BJ (cell line): ENCODE data around the gene TNS3. TPM values are rescaled to one million over a fixed set of nuclear protein-coding genes. Genes with fewer than 3 reads are reported as not detected.

Experiments
- CTCF ChIA-PET: fragments of 350-600 bp; formaldehyde crosslinking; extraction: SDS; loops from one replicate; lab custom pipeline; 2021; ENCODE audit warnings: antibody characterized with exemption, inconsistent platforms; lab: Yijun Ruan, JAX
- POLR2A ChIA-PET: fragments of 300-600 bp; sonication (Branson Sonifier 250); formaldehyde crosslinking; extraction: SDS; loops from one replicate; lab custom pipeline; 2021; ENCODE audit warnings: antibody characterized with exemption; lab: Charles Lee
- DNase-seq: peaks from one replicate; pipeline ENCODE4 v3.0.0-alpha.2; 2011; ENCODE audit warnings: low read depth
- H3K27me3 ChIP-seq: 2 replicates; pipeline ENCODE4 v1.6.0; 2011; ENCODE audit warnings: low read length; ENCODE audit not compliant: control insufficient read depth, insufficient read depth
- H3K36me3 ChIP-seq: 2 replicates; pipeline ENCODE4 v1.5.1; 2011; ENCODE audit warnings: low read length; ENCODE audit not compliant: control insufficient read depth, insufficient read depth
- H3K4me3 ChIP-seq: 2 replicates; pipeline ENCODE4 v1.5.1; 2011; ENCODE audit warnings: low read depth, mild to moderate bottlenecking, control low read depth, low read length
- CTCF ChIP-seq: IDR thresholded peaks from 2 replicates; pipeline ENCODE4 v1.5.1; 2011; ENCODE audit warnings: low read depth, mild to moderate bottlenecking, control low read depth, inconsistent platforms, low read length, moderate library complexity; ENCODE audit not compliant: insufficient read depth
- polyA plus RNA-seq: library from polyadenylated mRNA; depleted of rRNA; stranded (reverse); fragments of >200 nt; gene quantifications from 2 replicates; pipeline ENCODE4 v1.2.3, GENCODE V29; 2011

TNS3 gene
- polyA plus RNA-seq, 1 experiment: 126 TPM

GRCh38 chr7:47516386-47516785 lies 65.5 kb downstream of the TNS3 start:
- no peak for DNase-seq
- POLR2A ChIA-PET: no interaction called here
- CTCF ChIA-PET: no interaction called here
- Histone ChIP-seq H3K4me3 (no peak overlapping the region), H3K27me3 (no peaks in the 10 kb centered on the region), H3K36me3 (peaks cover 30% of the 10 kb centered on the region)
- no peak for TF ChIP-seq CTCF

GRCh38 chr7:47515305-47515834 lies 66.5 kb downstream of the TNS3 start:
- no peak for DNase-seq
- ChIA-PET CTCF (no interaction called here), POLR2A (no interaction called here)
- Histone ChIP-seq H3K4me3 (no peak overlapping the region), H3K36me3 (peaks cover 25% of the 10 kb centered on the region), H3K27me3 (no peaks in the 10 kb centered on the region)
- TF ChIP-seq CTCF: no peak

GRCh38 chr7:47514818-47515217 lies 67.1 kb downstream of the TNS3 start:
- no peak for DNase-seq
- H3K4me3 ChIP-seq: no peak overlapping the region
- POLR2A ChIA-PET: no interaction called here
- CTCF ChIA-PET: no interaction called here
- no peak for TF ChIP-seq CTCF
- no peaks in the 10 kb centered on the region for H3K27me3 ChIP-seq
- H3K36me3 ChIP-seq: peaks cover 27% of the 10 kb centered on the region

GRCh38 chr7:47514367-47514766 lies 67.5 kb downstream of the TNS3 start:
- POLR2A ChIA-PET: interaction anchor here (0.6 kb wide), 1 partner anchor 21 kb away, joined by 7 read pairs; no protein-coding TSS in a partner anchor

GRCh38 chr7:47513741-47514241 lies 68.1 kb downstream of the TNS3 start:
- H3K36me3 ChIP-seq: peaks cover 30% of the 10 kb centered on the region
- DNase-seq: peak; percentile 84
- CTCF ChIA-PET: interaction anchor here (1.4 kb wide), 1 partner anchor 12 kb away, joined by 5 read pairs; no protein-coding TSS in a partner anchor

More at GRCh38 chr7:47514367-47514766, 67.5 kb downstream of the TNS3 start:
- Histone ChIP-seq H3K36me3 (peaks cover 29% of the 10 kb centered on the region), H3K27me3 (no peaks in the 10 kb centered on the region), H3K4me3 (no peak overlapping the region)
- CTCF ChIA-PET: no interaction called here
- no peak for TF ChIP-seq CTCF
- DNase-seq: no peak

More at GRCh38 chr7:47513741-47514241, 68.1 kb downstream of the TNS3 start:
- POLR2A ChIA-PET: interaction anchor here (0.6 kb wide), 1 partner anchor 20 kb away, joined by 7 read pairs; no protein-coding TSS in a partner anchor
- no peak overlapping the region for H3K4me3 ChIP-seq
- no peaks in the 10 kb centered on the region for H3K27me3 ChIP-seq
- no peak for TF ChIP-seq CTCF
